WERI-Rb-1 (cell line): Measurements from ENCODE around the gene POLR3F.

Experiments
- DNase-seq: peaks from one replicate; pipeline ENCODE4 v3.0.0-alpha.2; 2020
- H3K27ac ChIP-seq: fragments of 250-450 bp; sonication (Bioruptor Pico); 2 replicates; pipeline ENCODE4 v1.5.1; 2020; ENCODE audit warnings: mild to moderate bottlenecking, moderate library complexity
- H3K27me3 ChIP-seq: fragments of 250-450 bp; sonication (Bioruptor Pico); 2 replicates; pipeline ENCODE4 v1.5.1; 2021; ENCODE audit warnings: mild to moderate bottlenecking, low read depth, moderate library complexity; ENCODE audit not compliant: insufficient read depth, severe bottlenecking
- H3K36me3 ChIP-seq: fragments of 250-450 bp; sonication (Bioruptor Pico); 2 replicates; pipeline ENCODE4 v1.5.1; 2020; ENCODE audit warnings: mild to moderate bottlenecking, moderate library complexity
- H3K4me3 ChIP-seq: 2 replicates; pipeline ENCODE4 v1.5.1; 2011; ENCODE audit warnings: low read depth, mild to moderate bottlenecking, control low read depth, low read length
- H3K9me3 ChIP-seq: fragments of 250-450 bp; sonication (Bioruptor Pico); 2 replicates; pipeline ENCODE4 v1.5.1; 2021; ENCODE audit warnings: mild to moderate bottlenecking, moderate library complexity; ENCODE audit not compliant: severe bottlenecking
- TF ChIP-seq, protein P1 (sequence below): IDR thresholded peaks from 2 replicates; pipeline ENCODE4 v1.5.1; 2011; ENCODE audit warnings: low read depth, mild to moderate bottlenecking, control low read depth, inconsistent platforms, low read length

POLR3F gene

DNA sequence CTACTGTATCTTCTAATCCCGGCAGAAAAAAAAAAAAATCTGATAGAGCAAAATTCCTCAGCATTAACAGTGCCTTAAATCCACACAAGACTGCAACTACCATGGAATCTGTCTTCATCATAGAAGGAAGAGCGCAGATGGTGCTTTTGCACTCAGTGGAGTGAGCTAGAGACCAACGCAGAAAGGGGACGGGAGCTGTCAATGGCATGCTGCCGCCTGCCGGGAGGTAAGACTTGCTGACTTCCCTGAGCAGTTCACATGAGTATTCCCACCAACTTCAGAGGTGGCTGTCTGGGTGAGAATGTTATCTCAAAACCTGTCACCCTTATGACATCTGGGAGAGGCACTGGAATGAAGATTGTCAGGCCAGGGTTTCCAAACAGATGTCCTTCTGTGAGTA, 36.0 kb upstream of the POLR3F start:
- Histone ChIP-seq H3K36me3 (no peaks in the 10 kb centered on the region), H3K4me3 (no peak overlapping the region), H3K9me3 (no peaks in the 10 kb centered on the region), H3K27me3 (no peaks in the 10 kb centered on the region), H3K27ac (no peak overlapping the region)
- TF ChIP-seq, protein P1, sequence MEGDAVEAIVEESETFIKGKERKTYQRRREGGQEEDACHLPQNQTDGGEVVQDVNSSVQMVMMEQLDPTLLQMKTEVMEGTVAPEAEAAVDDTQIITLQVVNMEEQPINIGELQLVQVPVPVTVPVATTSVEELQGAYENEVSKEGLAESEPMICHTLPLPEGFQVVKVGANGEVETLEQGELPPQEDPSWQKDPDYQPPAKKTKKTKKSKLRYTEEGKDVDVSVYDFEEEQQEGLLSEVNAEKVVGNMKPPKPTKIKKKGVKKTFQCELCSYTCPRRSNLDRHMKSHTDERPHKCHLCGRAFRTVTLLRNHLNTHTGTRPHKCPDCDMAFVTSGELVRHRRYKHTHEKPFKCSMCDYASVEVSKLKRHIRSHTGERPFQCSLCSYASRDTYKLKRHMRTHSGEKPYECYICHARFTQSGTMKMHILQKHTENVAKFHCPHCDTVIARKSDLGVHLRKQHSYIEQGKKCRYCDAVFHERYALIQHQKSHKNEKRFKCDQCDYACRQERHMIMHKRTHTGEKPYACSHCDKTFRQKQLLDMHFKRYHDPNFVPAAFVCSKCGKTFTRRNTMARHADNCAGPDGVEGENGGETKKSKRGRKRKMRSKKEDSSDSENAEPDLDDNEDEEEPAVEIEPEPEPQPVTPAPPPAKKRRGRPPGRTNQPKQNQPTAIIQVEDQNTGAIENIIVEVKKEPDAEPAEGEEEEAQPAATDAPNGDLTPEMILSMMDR: no peak
- no peak for DNase-seq

DNA sequence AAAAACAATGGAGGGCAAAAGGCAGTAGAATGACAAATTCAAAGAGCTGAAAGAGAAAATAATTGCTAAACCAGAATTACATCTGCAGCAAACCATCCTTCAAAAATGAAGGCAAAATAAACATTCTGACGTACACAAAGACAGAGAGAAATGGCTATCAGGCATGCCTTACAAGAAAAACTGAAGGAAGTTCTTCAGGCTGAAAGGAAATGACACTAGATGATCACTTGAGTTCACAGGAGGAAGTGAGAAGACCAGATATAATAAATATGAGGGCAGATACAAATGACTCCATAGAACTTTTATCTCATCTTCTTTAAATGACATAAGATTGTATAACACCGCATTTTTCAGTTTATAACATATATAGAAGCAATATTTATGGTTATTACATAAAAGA, 30.3 kb upstream of the POLR3F start:
- no peak overlapping the region for H3K27ac ChIP-seq
- TF ChIP-seq, protein P1: no peak
- no peaks in the 10 kb centered on the region for H3K9me3 ChIP-seq
- H3K36me3 ChIP-seq: no peaks in the 10 kb centered on the region
- DNase-seq: no peak
- H3K4me3 ChIP-seq: no peak overlapping the region
- no peaks in the 10 kb centered on the region for H3K27me3 ChIP-seq

DNA sequence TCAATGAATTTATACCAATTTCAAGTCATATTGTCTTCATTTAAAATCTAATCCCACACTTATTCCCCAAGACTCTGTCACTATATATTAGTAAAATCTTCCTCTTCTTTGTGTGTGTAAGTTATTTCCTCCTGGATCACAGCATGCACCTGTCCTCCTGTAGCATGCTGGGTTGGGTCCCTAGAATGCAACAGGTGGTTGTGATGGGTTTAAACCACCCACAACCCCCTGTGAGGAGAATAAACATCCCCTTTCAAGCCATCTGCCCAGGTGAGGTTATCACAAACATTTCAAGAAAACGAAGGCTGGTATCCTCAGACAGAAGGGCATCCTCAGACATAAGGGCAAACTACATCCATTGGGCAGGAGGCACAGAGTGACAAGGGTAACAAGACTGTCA, 26.8 kb upstream of the POLR3F start:
- no peak overlapping the region for H3K27ac ChIP-seq
- no peaks in the 10 kb centered on the region for H3K9me3 ChIP-seq
- H3K4me3 ChIP-seq: no peak overlapping the region
- TF ChIP-seq, protein P1: no peak
- H3K36me3 ChIP-seq: no peaks in the 10 kb centered on the region
- DNase-seq: no peak
- no peaks in the 10 kb centered on the region for H3K27me3 ChIP-seq

DNA sequence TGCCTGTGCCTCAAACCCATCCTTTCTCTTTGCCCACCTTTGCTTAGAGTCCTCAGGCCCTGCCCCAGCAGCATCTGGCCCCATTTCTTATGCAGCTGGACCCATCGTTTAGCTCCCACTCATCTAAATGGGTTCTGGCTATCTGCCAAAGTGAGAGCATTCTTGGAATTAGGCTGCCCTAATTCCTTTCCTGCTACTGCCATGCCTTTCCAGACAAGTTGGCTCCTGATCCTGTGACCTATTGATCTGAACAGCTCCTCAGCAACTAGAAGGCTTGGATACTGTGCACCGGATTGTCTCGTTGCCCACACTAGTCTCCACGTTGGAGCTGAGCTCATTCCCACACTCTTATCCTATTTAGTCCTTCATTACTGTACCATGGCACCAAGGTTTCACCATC, 23.3 kb upstream of the POLR3F start:
- H3K27ac ChIP-seq: no peak overlapping the region
- no peaks in the 10 kb centered on the region for H3K9me3 ChIP-seq
- no peak overlapping the region for H3K4me3 ChIP-seq
- H3K27me3 ChIP-seq: no peaks in the 10 kb centered on the region
- no peak for DNase-seq
- TF ChIP-seq, protein P1: no peak
- no peaks in the 10 kb centered on the region; the same call in 1 of the 2 replicates for H3K36me3 ChIP-seq

DNA sequence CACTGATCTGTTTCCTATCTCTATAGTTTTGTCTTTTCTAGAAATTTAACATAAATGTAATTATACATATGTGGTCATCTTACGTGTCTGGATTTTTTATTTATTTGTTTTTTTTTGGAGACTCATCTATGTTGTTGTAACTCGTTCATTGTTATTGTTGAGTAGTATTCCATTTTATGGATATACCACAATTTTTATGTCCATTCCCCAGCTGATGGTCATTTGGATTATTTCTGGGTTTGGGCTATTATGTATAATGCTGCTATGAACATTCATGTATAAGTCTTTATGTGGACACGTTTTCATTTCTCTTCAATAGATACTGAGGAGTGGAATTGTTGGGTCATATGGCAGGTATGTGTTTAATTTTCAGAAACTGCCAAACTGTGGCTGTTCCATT, 10.6 kb upstream of the POLR3F start:
- Histone ChIP-seq H3K27me3 (no peaks in the 10 kb centered on the region), H3K36me3 (no peaks in the 10 kb centered on the region), H3K9me3 (no peaks in the 10 kb centered on the region), H3K27ac (no peak overlapping the region), H3K4me3 (no peak overlapping the region)
- no peak for DNase-seq
- TF ChIP-seq, protein P1: no peak

DNA sequence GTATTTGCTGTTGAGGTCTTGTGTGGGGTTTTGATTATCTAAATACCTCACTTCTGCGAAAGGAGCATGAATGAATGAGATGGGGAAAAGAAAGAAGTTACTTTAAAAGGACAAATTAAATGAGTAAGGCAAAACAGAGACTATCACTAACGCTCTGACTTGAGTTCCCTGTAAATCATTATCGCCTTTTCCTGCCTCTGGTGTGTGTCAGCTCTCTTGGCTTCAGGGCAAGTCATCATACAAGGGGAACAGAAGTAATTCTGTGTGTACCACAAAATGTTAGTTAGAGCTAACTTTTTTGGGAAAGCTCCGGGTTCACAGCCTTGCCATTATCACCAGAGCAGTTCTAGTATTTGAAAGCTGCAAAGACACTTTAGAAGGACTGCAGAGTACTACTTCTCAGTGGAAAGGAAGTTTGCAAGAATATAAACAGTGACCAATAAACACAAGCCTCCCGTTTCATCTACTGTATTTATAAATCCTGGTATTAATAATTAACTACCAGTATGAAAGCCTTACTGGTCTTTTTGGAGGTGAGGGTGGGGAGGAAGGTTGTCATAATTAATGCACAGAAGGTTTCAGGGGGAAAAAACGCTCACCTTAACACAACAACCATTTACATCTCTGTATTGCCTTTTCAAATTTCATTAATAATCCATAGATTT, 1.5 kb upstream of the POLR3F start:
- Histone ChIP-seq H3K27ac (no peak overlapping the region), H3K27me3 (no peaks in the 10 kb centered on the region), H3K9me3 (no peaks in the 10 kb centered on the region), H3K4me3 (no peak overlapping the region; the same call in 1 of the 2 replicates), H3K36me3 (peaks cover 5% of the 10 kb centered on the region)
- no peak for DNase-seq
- TF ChIP-seq, protein P1: no peak
